PFSK-1 (cell line): Measurements from ENCODE around the gene ERICH2.

Source experiments
- FOXP2 ChIP-seq: optimal IDR thresholded peaks from 2 replicates; pipeline ENCODE3; 2011; ENCODE audit warnings: borderline replicate concordance, control low read depth, inconsistent platforms; ENCODE audit not compliant: insufficient read depth; ENCODE audit errors: extremely low read length, extremely low read depth
- POLR2AphosphoS5 ChIP-seq: IDR thresholded peaks from 2 replicates; pipeline ENCODE4 v1.6.1; 2012; ENCODE audit warnings: low read depth, mild to moderate bottlenecking, control low read depth, low read length, moderate library complexity
- REST ChIP-seq, 2 experiments: IDR thresholded peaks; 2 replicates each; pipeline versions ENCODE4 v1.6.1 to v1.8.0; 2011 to 2012; ENCODE audit warnings: low read depth in 2 of 2, low read length in 2 of 2, control low read depth in 1 of 2, inconsistent platforms in 1 of 2, mild to moderate bottlenecking in 1 of 2, moderate library complexity in 1 of 2; ENCODE audit not compliant: insufficient read depth in 1 of 2
- SIN3A ChIP-seq: IDR thresholded peaks from 2 replicates; pipeline ENCODE4 v1.6.1; 2012; ENCODE audit warnings: mild to moderate bottlenecking, low read length, moderate library complexity, borderline replicate concordance; ENCODE audit not compliant: insufficient read depth
- TAF1 ChIP-seq: IDR thresholded peaks from 2 replicates; pipeline ENCODE4 v1.6.1; 2012; ENCODE audit warnings: low read length, control low read depth, borderline replicate concordance; ENCODE audit not compliant: insufficient read depth

The ERICH2 gene

GRCh38 chr2:170782673-170783072 is 12.5 kb downstream of the ERICH2 start:
- TF ChIP-seq SIN3A (no peak), FOXP2 (no peak), REST (IDR thresholded peaks at IDR 0.05; ENCODE audit: insufficient read depth in 1 of 2, low read depth in 2 of 2, low read length in 2 of 2) (no peak), POLR2AphosphoS5 (no peak), TAF1 (no peak)

GRCh38 chr2:170783549-170783948 is 13.4 kb downstream of the ERICH2 start:
- TF ChIP-seq FOXP2: no peak
- no peak for TF ChIP-seq SIN3A
- no peak for TF ChIP-seq REST (IDR thresholded peaks at IDR 0.05; ENCODE audit: insufficient read depth in 1 of 2, low read depth in 2 of 2, low read length in 2 of 2)
- no peak for TF ChIP-seq TAF1
- TF ChIP-seq POLR2AphosphoS5: no peak

DNA sequence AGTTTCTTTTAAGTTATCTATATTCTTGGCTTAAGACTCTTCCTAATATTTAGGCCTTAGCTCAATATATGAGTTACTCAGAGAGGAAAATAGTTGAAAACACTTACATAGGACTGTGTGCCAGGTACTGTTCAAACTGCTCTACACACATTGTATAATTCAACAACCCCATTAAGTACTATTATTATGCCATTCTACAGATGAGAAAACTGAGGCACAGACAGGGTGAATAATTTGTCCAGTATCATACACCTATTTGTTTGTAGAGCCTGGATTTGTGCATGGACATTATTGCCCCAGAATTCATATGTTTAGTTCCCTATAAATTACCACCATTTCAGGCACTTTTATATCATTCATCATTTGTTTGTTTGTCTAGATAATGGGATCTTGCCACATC is 28.8 kb downstream of the ERICH2 start:
- TF ChIP-seq SIN3A (no peak), FOXP2 (no peak), TAF1 (no peak), REST (IDR thresholded peaks at IDR 0.05; ENCODE audit: insufficient read depth in 1 of 2, low read depth in 2 of 2, low read length in 2 of 2) (no peak), POLR2AphosphoS5 (no peak)

- no peak for TF ChIP-seq TAF1
- no peak for TF ChIP-seq SIN3A
- no peak for TF ChIP-seq REST (IDR thresholded peaks at IDR 0.05; ENCODE audit: insufficient read depth in 1 of 2, low read depth in 2 of 2, low read length in 2 of 2)
- TF ChIP-seq FOXP2: no peak
- TF ChIP-seq POLR2AphosphoS5: no peak
Observed at GRCh38 chr2:170806548-170806947, 36.4 kb downstream of the ERICH2 start.

GRCh38 chr2:170812710-170813600 is 42.8 kb downstream of the ERICH2 start:
- TF ChIP-seq REST (IDR thresholded peaks at IDR 0.05; ENCODE audit: insufficient read depth in 1 of 2, low read depth in 2 of 2, low read length in 2 of 2) (no peak), TAF1 (no peak), POLR2AphosphoS5 (no peak), FOXP2 (no peak), SIN3A (no peak)
